Coronary artery (tissue), 2 donors: ENCODE data around the gene ADGRA3.
A peak's percentile ranks its signal among the peaks of the same experiment; 100 is the strongest.

ENCODE experiments used
- DNase-seq: peaks from one replicate; pipeline ENCODE4 v3.0.0-alpha.2; 2017; ENCODE audit warnings: low spot score
- H3K27ac ChIP-seq, 2 donors: fragments of 200-600 bp; sonication (generic); one replicate each; pipeline ENCODE4 v1.5.1; 2016 to 2019
- H3K4me3 ChIP-seq: fragments of 200-600 bp; sonication (generic); 2 replicates; pipeline ENCODE4 v1.5.1; 2016; ENCODE audit warnings: mild to moderate bottlenecking, moderate library complexity
- TF ChIP-seq, protein P1 (sequence below): fragments of 200-600 bp; sonication (generic); IDR thresholded peaks from one replicate; pipeline ENCODE4 v1.5.1; 2019; ENCODE audit warnings: antibody characterized with exemption

Gene ADGRA3

DNA sequence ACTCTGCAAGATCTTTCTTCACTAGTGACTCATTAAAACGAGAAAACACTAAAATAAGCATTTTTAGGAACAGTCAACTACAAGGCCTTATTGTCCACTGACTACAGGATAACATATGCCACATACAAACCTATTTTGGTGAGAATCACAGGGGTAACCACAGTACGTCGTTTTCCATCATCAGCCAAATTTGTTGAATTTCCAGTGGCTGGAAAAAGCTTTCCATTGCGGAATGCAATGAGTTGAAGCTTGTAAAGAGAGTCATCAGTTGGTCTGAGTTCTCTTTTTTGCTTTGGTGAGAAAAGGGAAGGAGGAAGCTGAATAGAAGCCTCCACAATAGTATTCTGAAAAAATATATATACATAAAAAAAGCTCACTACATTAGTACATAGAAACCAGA is 102.4 kb downstream of the ADGRA3 start:
- TF ChIP-seq, protein P1, sequence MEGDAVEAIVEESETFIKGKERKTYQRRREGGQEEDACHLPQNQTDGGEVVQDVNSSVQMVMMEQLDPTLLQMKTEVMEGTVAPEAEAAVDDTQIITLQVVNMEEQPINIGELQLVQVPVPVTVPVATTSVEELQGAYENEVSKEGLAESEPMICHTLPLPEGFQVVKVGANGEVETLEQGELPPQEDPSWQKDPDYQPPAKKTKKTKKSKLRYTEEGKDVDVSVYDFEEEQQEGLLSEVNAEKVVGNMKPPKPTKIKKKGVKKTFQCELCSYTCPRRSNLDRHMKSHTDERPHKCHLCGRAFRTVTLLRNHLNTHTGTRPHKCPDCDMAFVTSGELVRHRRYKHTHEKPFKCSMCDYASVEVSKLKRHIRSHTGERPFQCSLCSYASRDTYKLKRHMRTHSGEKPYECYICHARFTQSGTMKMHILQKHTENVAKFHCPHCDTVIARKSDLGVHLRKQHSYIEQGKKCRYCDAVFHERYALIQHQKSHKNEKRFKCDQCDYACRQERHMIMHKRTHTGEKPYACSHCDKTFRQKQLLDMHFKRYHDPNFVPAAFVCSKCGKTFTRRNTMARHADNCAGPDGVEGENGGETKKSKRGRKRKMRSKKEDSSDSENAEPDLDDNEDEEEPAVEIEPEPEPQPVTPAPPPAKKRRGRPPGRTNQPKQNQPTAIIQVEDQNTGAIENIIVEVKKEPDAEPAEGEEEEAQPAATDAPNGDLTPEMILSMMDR = no peak
- Histone ChIP-seq H3K4me3 (no peak overlapping the region), H3K27ac (no peak overlapping the region)
- no peak for DNase-seq

DNA sequence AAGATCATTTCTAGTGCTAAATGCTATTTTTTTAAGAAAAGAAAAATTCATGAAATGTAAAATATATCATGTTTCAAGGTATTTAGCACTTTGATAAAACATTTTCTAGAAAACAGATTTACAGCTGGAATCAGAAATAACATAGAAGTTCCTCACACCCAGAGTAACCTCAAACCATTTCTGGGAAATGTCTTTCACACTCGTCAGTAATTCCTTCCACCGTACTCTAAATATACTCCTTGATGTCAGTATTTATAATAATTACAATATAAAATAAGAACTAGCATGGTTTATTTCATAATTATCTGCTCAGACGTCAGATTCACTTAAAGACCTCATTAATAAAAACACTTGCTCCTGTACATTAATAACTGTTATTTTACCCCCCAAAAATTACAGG is 103.9 kb downstream of the ADGRA3 start:
- H3K27ac ChIP-seq = no peak overlapping the region
- no peak for DNase-seq
- TF ChIP-seq, protein P1 = no peak
- H3K4me3 ChIP-seq = no peak overlapping the region

DNA sequence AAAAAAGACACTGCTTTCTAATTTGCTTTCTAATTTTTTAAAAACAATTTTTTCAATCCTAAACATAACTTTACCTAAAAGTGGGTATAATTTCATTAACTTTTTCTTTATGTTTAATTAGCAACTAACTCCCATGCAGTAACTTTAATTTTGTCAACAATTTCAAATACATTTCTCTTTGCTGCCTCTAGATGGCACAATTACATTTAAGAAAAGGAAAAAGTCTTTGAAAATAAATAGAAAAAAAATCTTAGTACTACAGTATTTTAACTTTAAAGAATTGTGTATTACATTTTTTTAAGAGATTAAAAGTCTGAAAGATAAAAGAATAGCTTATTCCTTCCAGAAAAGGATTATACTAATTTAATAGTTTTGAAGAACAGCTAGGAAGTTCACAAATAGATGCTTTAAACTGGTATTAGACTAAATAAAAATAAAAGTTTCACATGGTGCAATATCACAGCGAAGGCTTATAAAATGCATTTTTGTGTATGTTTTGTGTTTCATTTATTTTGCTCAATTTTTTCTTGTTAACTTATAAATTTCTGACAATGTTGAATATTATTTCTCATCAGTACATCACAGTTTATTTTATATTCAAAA is 105.1 kb downstream of the ADGRA3 start:
- TF ChIP-seq, protein P1 = peak; percentile 17
- no peak overlapping the region for H3K4me3 ChIP-seq
- no peak overlapping the region for H3K27ac ChIP-seq
- no peak for DNase-seq

DNA sequence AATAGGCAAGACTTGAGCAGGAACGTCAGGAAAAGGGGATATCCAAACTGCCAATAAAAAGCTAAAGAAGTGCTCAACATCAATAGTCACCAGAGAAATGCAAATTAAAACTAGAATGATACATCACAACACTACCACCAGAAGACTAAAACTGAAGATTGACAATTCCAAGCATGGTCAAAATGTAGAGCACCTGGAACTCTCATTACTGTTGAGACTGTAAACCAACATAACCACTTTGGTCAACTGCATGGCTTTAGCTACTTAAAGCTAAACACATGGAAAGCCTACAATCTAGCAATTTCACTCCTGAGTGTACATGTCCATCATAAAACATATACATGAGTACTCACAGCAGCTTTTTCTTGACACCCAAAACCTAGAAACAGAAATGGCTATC is 107.4 kb downstream of the ADGRA3 start:
- Histone ChIP-seq H3K4me3 (no peak overlapping the region), H3K27ac (no peak overlapping the region)
- no peak for DNase-seq
- TF ChIP-seq, protein P1 = no peak

DNA sequence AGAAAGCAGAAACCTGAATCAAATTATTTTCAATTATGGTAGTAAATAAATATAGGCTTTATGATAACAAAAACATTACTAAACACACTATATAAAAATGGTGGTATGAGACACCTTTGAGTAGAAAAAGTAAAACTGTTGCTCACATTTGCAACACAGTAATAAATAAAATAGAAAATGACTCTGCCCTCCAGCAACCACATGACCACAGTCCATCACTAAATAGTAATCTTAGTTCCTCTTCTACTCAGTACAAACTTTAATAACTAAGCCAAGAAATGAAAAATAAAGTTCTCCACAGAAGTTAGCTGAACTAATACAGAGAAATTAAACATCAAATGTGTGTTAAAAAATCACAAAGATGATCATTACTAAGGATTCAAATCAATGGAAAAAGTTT is 108.5 kb downstream of the ADGRA3 start:
- TF ChIP-seq, protein P1 = no peak
- no peak for DNase-seq
- H3K27ac ChIP-seq = no peak overlapping the region
- H3K4me3 ChIP-seq = no peak overlapping the region

DNA sequence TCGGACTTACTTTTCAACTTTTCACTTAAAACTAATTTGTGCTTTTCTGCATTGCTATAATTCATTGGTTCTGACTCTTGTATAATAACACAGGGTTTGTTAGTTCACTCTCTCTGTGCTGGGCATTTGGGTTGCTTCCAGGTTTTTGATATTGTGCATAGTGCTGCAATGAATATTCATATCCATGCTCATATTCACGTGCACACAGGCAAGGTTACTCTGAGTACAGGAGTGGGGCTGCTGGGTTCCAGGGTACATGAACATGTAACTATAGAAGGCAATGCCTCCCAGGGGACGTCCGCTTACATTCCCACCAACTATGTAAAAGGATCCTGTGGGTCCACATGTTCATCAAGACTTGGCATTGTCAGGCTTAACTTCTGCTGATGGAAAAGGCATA is 117.2 kb downstream of the ADGRA3 start:
- TF ChIP-seq, protein P1 = no peak
- no peak overlapping the region for H3K27ac ChIP-seq
- H3K4me3 ChIP-seq = no peak overlapping the region
- DNase-seq = no peak

DNA sequence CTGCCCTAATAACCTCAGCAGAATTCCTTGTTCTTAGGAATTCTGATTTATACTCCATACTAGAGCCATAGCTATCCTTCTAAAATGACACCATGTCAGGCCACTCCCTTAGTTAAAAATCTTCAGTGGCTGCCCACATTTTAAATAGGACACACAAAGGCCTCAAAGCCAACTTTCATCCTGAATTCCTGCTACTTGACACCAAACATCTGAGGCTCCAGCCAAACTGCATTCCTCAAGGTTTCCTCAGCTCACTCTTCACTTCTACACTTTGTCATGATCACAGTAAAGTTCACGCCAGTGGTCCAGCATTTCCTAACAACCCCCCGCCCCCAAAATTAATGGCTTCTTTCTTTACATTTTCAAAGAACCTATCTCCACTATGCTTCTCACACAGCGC is 124.3 kb downstream of the ADGRA3 start:
- TF ChIP-seq, protein P1 = no peak
- Histone ChIP-seq H3K4me3 (no peak overlapping the region), H3K27ac (no peak overlapping the region)
- DNase-seq = no peak
